CD4-positive, alpha-beta T cell treated with Interleukin-1 beta for 1 hour (primary cell): ENCODE data around the gene AGXT2.
"Not testable (repeated sequence)": the region's sequence is repeated elsewhere in the genome, so short reads cannot be mapped to it uniquely, and the experiment has no call there.

ENCODE experiments used
- DNase-seq, 2 donors: peaks; one replicate each; pipeline ENCODE4 v3.0.0-alpha.2; 2020 to 2022

The AGXT2 gene

DNA sequence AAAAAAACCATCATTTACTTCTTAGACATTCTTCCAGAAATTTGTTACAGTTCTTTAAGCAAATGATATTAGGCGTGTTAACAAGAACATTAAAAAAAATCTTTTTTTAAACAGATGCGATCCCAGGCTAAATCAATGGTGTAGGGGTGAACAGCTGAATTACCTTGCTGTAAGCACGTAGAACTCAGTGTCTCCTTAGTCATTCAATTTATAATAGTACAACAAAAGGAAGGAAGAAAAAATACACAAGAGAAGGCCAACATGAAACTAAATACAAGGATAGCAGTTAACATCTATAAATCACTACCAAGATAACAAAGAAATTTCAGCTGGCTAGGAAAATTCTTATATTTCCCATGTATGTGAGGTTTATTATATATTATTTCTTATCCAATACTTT, 35.4 kb downstream of the AGXT2 start:
- no peak for DNase-seq

DNA sequence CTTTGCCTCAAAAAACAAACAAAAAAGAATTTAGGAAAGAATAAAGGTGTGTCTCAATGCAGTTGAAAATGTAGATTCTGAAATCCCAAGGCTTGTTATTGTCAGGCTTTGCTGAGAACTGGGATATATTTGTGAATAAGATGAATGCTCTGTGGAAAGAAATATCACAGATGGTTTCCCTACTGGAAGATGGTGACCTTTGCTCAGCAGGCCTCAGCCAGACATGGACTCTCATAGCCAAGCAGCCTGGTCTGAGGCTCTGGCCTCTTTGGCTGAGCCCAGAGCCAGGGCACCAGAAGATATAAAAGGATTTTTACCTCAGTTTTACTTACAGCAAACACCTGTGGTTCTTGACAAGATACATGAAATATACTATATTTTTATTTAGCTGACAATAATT, 37.1 kb downstream of the AGXT2 start:
- no peak for DNase-seq

DNA sequence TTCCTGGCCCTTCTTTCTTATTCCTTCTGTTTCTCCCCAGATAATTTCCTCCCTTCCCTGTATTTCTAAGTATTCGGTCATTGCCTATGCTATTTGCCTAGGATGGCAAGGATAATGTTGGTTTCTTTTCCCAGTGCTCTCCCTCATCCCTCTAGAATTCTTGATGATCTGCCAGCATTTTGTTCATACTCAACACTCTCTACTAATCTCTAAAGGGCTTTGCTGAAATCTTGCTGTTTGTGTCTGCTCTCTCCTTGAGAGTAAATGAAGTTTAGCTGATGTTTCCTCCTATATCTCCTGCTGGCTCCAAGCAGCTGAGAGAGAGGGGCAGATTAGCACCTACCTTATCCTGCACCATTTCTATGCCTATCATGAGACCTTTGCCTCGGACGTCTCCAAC, 38.1 kb downstream of the AGXT2 start:
- no peak for DNase-seq

DNA sequence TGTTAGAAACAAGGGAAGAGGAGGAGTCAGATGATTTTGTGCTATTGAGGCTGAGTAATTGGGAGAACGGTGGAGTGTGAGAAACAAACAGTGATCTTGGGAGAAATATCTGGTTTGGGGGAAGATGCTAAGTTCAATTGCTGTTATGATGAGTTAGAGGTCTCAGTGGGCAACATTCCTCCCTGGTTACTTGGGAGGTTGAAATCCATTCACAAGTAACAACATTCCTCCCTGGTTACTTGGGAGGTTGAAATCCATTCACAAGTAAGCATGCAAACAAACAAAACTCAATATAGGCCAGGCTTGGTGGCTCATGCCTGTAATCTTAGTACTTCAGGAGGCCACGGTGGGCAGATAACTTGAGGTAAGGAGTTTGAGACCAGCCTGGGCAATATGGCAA, 38.7 kb downstream of the AGXT2 start:
- no peak for DNase-seq

DNA sequence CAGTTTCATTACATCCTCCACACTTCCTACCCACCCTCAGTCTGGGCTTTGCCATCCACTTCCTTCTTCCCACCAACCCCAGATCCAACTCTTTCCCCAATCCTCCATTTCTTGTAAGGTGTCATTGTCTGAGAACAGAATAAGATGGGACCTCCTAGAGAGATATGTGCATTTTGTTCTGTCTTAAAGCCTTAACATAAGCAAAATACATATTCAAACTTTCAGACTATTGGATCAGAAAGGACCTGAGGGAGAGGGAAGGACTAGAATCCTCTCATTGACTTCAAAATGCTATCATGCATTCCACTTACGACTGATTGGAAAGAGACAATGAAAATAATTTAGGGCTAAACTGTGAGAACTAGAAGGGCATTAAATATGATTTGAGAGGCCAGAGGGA, 43.0 kb downstream of the AGXT2 start:
- DNase-seq = no peak

DNA sequence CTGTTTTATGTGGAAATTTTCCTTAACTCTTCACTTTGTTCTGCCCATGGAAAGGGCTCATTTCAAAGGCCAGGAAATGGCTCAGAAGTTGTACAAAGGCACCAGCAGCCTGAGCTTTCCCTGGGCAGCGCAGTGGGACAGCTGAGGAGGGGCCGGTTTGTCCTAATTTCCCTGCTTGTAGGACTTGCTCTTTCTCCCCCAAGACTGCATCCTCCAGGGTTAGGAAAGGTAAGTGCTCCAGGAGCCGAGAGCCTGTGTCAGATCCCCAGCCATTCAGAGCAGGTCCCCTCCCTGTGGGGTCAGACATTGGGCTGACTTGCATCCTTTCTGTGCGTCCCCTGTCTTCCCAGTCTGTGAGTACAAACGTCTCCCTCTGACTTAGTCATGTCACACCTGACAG, 43.5 kb downstream of the AGXT2 start:
- DNase-seq = no peak

DNA sequence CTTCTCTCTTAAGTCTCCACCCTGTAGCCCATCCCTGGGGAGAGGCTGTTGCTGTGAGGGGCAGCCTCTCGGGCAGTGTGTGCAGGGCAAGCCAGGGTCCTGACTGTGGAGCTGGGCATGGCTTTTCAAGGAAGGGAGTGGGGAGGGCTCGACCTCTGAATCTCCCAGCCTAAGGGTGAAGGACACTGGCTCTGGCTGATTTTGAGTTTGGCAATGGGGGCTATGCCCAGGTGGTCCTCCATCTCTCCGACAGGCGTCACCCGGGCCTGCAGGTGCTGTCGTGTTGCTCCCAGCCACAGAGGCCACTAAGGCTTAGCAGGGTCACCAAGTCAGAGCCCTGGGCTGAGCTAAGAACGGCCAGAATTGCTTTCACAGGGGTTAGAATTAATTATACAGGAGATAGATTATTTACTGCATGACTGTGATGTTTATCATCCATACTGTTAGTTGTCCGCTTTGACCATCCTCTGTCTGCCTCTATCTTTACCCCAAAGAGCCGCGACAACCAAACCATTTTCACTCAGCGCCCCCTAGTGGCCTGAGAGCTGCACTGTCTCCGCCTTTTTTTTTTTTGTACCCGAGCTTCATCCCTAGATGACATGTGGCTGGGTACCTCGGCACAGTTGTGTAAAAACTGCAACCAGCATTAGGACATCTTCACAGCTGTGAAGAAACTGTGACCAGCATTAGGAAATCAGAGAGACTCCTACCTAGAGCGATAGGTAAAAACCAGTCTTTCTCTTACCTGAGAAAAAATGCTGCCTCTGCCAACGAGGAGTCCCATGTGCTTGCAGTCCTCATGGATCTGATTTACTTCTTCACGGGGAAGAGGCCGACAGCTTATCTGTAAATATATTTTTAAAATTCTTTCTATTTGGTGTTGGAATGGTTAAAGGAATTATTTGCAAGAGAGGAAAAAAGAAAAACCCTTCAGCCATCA, 44.5 kb downstream of the AGXT2 start:
- peak; percentile 2 to 32 for DNase-seq

DNA sequence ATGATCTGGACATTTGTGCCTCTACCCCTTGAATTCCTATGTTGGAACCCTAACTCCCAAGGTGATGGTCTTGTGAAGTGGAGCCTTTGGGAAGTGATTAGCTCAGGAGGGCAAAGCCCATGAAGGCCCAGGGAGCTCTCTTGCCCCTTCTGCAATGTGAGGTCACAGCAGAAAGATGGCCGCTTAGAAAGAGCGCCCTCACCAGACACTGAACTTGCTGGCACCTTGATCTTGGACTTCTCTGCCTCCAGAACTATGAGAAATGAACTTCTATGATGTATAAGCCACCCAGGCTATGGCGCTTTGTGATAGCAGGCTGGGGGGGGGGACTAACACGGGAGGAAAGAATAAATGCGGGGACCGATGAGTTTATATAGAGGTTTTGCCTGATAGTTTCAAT, 45.3 kb downstream of the AGXT2 start:
- no peak for DNase-seq

DNA sequence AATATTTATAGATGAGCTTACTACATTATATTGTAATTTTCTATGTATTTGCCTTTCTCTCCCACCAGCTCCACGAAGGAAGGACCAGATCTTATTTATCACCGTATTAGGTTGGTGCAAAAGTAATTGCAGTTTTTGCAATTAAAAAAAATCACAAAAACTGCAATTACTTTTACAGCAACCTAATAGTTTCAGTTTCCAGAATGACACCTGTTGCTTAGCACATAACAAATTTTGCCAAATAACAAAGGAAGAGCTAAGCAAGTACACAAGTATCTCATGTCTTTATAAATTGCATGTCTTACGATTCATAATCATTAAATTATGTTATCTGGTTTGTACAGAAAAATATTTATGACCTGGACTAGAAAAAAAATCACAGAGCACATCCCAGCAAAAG, 45.9 kb downstream of the AGXT2 start:
- no peak for DNase-seq

DNA sequence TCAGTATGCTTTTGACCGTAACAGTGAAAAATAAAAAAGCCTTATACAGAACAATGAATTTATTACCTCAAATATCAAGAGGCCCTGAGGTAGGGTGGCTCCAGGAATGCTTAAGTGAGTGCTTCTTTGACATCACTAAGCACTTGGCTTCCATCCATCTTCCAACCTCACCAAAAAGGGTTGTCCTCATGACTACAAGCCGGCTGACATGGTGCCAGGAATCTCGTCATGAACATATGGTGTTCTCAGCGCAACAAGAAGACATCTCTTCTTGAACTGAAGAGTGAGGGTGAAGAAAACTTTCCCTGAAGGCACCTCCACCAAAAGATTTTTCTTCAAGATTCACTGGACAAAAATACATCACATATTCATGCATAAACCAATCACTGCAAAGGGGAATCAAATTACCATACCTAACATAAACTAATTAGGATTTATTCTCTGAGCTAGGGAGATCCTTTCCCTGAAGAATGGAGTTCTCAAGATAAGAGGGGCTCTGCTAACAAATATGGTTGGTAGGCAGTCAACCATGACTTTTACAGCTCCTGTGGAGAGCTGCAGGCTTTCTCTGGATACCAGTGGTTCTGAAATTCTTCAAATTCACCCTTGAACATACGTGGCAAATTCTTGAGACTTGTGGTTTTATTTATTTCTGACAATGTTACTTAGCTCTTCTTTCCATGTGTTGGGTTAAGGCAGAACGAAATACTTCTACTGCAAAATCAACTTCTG, 49.5 kb downstream of the AGXT2 start:
- DNase-seq = no peak

DNA sequence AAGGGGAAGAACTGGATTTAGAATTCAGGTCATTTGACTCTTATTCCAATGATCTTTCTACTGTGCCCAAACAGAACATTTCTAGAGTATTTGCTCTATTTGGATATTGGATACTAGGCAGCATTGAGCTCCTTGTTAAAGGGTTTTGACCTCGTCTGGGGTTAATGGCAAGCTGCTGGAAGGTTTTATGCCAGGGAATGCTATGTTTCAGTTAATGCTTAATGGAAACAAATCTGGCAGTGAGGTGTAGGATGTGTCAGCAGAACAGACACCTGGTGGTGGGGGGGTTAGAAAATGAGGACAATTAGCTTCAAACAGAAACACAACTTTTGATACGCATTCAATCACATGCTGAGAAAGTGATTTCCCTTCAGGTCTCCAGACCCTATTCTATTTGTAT, 51.5 kb downstream of the AGXT2 start:
- DNase-seq = no peak

DNA sequence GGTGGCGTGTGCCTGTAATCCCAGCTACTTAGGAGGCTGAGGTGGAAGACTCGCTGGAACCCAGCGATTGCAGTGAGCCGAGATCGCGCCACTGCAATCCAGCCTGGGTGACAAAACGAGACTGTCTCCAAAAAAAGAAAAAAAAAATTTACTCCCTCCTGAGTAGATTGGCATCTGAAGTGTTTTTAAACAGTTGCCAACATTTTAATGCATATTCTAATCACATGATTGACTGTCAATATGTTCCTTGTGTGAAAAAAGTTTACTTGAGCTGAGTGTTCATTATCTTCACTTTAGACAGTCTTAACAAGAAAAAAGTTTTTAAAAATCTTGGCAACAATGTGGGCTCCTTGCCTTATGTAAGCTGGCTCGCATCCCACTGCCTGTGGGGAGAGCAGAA, 53.8 kb downstream of the AGXT2 start:
- DNase-seq = no peak

DNA sequence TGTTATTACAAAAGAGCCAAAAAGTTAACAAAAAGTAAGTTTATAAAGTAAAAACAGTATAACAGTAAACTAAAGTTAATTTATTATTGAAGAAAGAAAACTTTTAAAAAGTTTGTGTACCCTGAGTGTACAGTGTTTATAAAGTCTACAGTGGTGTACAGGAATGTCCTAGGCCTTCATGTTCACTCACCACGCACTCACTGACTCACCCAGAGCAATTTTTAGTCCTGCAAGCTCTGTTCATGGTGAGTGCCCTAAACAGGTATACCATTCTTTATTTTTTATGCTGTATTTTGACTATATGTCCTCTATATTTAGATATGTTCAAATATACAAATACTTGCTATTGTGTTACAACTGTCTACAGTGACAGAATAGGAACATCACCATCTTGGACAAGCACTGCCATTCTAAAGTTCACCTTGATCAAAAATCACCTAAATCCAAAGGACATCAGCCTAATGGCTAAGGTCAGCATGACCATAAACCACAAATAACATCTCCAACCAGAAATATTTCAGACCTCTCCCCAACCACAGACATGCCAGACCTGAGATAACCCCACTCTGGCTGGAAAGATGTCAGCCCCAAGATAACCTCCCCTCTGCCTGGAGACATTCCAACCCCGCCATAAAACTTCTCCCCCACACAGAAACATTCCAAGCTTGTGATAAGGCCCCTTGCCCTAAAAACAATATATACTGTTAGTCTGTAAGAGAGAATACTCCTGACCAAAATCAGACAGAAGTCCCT, 56.1 kb downstream of the AGXT2 start:
- no peak for DNase-seq

DNA sequence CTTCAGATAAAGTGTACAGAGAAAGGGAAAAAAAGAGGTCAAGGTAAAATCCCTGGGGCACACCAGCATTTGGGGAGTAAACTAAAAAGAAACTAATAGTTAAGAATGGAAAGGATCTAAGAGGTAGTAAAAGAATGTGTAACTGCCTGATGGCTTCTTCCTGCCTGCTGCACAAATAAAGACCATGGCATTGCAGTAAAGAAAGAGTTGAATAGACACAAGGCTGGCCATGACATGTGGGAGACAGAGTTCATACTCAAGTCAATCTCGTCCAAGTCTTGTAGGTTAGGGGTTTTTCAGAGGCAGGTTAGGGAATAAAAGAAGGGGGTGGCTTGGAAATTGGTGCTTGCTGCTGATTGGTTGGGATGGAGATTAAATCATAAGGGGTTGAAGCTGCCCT, 60.8 kb downstream of the AGXT2 start:
- DNase-seq = no peak

DNA sequence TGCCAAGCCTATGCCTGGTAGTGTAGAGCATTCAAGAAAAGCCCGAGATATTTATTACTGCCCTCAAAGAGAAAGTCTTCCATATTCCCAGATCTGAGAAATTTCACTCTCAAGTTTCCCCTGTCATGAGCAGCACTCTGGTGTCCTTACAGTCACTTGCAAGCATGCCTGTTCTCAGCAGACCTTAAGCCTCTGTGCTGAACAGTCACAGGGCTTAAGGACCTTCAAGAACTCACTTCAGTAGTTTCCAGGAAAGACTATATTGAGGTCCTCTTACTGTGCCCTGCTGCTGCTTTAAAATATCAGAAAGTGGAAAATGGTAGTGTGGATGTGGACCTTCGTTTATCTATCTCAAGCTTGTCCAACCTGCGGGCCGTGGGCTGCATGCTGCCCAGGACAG, 64.9 kb downstream of the AGXT2 start:
- DNase-seq = no peak

DNA sequence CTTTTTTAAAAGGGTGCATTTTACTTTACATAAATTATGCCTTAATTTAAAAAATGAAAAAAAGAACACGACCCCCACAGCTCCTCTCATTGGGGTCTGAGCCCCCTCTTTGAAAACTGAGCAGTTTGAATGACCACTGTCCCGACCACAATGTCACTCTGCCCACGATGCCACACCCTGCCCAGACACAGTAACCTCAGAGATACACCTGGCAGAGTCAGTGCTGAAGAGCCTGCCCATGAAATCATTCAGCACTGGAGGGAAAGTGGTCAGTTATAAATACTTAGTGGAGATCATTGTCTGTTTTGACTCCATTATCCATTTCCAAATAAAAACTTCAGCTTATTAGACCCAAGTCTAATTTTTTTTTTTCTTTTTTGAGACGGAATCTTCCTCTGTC, 69.1 kb downstream of the AGXT2 start:
- no peak for DNase-seq

DNA sequence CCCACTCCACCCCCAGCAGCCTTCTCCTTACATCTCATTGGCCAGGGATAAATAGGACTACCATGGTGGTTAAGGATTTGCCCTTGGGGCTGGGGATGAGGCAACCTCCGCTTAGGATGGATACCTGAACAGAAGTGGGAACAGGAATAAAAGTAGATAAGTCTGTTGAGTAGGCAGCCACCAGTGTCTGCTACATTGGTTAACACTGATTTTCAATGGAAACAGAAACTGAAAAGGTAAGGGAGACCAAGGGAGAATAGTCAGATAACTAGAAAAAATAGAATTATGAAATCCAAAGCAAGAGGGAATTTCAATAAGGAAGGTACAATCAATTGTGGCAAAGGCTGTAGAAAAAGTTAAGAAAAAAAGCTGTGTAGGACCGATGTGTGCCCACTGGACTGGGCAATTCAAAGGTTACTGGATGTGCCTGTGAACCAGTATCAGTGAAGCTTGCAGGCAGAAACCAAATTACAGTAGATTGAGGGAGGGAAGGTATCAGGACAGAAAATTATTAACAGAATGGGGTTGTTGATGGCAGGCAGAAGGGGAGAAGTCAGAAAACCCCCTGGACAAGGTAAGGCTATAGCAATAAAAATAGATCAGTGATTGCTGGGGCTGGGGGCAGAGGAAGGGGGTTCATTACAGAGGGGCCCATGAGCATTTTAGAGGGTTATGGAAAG, 69.7 kb downstream of the AGXT2 start:
- no peak for DNase-seq

DNA sequence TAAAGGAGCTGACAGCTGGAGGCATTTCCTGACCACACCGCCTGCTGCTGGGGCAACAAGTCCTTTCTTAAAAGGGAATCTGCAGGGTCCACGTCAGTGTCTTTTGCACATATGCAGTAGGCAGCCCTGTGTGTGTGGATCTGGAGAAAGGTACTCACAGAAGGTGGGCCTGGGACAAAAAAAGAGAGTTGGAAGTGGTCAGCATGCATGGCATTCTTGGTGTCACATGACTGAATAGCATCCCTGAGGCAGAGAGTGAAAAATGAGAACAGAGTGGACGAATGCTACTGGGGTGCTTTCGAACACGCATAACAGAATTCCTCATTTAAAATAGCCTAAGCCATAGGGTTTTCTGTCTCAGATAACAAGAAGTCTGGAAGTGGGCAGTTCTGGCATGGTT, 71.4 kb downstream of the AGXT2 start:
- no peak for DNase-seq

DNA sequence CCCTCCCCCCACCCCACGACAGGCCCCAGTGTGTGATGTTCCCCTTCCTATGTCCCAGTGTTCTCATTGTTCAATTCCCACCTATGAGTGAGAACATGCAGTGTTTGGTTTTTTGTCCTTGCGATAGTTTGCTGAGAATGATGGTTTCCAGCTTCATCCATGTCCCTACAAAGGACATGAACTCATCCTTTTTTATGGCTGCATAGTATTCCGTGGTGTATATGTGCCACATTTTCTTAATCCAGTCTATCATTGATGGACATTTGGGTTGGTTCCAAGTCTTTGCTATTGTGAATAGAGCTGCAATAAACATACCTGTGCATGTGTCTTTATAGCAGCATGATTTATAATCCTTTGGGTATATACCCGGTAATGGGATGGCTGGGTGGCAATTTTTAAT, 76.1 kb downstream of the AGXT2 start:
- not testable (repeated sequence) for DNase-seq

DNA sequence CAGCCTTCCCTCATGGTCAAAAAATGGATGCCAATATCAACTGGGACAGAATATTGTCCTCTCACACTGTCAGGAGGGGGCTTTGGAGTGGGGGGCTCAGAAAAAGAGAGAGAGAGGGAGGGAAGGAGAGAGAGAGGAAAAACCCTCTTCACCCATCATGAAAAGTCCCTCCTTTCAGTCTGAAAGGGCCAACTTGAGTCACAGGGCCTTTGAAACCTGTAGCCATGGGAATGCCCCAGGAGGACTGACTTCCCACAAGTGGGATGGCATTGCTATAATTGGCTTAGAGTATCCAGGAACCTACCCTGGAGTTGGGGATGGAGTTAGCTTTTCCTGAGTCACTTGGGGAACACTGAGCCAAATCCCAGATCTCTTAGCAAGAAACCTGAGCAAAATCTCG, 77.2 kb downstream of the AGXT2 start:
- no peak for DNase-seq

DNA sequence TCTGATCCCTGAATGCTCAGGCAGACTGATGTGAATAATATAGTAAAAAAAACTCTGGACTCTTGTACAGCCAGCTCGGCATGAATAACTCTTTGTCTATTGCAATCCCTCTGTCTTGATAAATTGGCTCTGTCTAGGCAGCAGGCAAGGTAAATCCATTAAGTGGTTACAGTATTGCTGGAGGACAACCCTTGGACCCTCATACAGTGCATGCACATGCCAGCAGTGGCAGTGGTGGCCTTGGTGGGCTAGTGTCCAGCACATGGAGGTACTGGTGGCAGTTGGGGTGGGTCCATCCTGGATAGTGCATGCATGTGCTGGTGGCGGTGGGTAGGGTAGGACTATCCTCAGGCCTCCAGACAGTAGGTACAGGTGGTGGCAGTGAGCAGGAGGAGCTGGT, 79.5 kb downstream of the AGXT2 start:
- no peak for DNase-seq

DNA sequence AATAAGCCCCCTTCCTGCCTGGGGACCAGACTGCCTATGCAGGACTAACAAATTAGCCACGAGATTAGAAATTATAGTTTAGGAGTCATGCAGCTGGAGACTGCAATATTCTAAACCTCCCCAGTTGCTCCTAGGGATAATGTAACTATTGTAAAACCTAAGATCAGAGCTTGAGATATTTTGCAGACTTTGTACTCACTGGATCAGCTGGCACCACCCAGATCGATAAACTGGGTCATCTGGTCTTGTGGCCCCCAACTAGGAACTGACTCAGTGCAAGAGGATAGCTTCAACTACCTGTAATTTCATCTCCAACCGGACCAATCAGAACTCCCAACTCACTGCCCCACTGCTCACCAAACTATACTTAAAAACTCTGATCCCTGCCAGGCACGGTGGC, 80.2 kb downstream of the AGXT2 start:
- no peak for DNase-seq

DNA sequence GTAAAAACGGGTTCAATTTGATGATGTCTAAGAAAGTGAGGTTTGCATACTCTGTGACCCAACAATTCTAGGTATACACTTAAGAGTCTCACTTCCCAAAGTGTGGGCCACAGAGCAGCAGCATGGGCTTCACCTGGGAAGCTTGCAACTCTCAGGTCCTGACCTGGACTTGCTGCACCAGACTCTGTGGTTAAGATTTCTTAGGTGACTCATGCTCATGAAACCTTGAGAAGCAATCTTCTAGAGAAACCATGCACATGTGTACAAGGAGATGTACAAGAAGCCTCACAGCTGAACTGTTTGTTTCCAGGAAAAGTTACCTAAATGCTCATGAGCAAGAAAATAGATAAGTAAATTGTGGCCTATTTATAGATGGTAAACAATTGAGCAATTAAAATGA, 88.4 kb downstream of the AGXT2 start:
- no peak for DNase-seq
